Measurements from ENCODE around the gene ZFAND2A. TPM values are rescaled to one million over a fixed set of nuclear protein-coding genes. Genes with fewer than 3 reads are reported as not detected.
"Not testable (repeated sequence)": the region's sequence is repeated elsewhere in the genome, so short reads cannot be mapped to it uniquely, and the experiment has no call there.

ZFAND2A gene
- total RNA-seq, 1 experiment from 2014 or later, result 20.5 TPM

DNA sequence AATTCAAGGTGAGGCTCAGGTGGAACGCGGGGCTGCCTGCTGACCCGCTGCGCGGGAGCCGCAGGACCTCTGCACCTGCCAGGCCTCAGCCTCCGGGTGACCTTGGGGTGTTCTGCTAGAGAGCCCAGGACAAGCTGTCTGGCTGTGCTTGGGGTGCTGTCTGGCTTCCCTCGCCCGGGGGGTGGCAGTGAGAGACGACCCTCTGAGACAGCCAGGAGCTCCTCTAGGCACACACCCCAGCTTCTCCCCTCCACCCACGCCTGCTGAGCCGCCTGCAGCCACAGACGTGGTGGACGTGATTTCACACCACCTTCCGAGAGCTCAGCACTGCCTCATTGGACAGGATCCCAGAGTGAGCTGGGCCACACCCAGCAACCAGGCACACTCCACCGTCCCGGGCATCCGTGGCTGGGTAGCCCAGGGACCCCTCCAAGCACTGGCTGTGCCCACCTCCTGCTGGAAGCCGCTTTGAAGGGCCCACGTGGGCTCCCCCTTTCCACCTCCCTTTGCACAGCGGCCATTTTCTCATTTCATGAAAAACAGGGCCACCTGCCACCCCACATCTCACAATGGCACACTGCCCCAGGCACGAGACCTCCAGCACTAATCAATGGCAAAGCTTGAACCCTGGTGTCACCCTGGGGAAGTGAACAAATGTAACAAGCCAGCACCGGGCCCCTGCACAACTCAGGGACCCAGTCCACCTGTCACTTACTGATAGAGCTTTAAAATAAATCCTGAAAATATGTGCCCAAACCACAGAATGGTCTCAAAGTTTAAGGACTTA is 35.0 kb downstream of the ZFAND2A start:
- DNase-seq (ENCODE audit: low read depth), result no peak

DNA sequence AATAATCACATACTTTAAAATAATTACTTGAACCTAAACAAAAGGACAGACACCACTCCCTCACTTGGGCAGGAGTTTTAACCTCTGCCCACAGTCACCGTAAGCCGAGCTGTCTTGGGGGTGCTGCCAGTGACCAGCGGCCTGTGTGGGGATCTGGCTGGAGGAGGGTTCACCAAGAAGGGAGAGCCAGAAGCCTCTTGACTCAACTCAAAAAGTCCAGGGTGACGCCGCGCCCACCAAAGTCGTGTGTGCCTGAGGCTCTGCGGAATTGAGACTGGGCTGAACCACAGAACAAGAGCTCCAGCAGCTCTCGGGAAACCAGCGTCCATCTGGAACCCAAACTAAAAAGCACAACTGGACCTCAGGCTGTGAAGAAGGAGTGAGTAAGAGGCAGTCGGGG is 35.8 kb downstream of the ZFAND2A start:
- DNase-seq (ENCODE audit: low read depth), result peak; percentile 52

DNA sequence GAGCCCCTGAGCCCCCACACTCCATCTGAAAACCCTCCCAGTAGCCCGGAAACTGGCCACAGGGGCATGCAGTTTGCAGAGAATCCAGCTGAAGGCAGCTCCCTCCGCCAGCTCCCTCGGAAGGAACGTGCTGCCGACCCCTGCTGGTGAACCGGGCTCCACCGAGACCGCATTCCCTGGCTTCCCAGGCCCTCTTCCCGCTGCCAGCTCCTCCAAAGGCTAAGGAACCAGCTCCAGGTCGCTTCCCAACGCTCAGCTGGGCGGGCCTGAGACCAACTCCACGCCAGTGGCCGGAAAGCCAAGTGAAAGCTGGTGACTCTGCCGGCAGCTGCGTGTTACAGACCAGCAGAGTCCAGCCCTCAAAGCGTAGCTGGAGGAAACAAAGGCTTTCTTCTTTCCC is 36.3 kb downstream of the ZFAND2A start:
- DNase-seq (ENCODE audit: low read depth), result peak; percentile 89

- no peak for DNase-seq (ENCODE audit: low read depth)
Observed at GRCh38 chr7:1122832-1123501, 37.0 kb downstream of the ZFAND2A start.

GRCh38 chr7:1121886-1122831 is 37.8 kb downstream of the ZFAND2A start:
- DNase-seq (ENCODE audit: low read depth), result no peak

DNA sequence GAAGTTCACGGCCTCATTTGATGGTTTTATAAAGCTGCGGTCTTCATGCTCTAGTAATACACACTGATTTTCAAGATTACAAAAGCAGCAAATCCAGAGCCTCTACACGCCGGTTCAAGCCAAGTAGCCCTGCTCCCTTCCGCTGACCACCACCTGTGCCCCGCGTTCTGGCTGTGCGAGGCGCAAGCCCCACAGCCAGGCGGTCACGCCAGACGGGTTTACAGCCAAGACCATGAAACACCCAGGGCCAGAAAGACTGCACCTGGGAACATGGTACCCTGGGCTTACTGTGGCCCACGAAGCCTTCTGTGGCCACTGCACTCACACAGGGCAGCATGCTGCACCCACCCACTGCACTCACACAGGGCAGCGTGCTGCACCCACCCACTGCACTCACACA is 38.5 kb downstream of the ZFAND2A start:
- no peak for DNase-seq (ENCODE audit: low read depth)

GRCh38 chr7:1120791-1121190 is 39.2 kb downstream of the ZFAND2A start:
- DNase-seq (ENCODE audit: low read depth), result no peak

DNA sequence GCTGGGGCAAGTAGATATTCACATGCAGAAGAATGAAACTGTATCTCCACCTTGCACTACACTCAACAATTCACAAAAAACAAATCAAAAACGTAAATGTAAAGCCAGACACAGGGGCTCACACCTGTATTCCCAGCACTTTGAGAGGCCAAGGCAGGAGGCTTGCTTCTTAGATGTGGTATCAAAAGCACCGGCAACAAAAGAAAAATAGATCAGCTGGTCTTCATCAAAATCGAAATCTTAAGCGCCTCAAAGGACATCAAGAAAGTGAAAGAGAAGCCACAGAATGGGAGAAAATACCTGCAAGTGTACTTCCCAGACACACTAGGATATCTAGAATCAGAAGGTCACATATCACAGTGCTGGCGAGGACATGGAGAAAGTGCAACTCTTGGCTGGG is 40.8 kb downstream of the ZFAND2A start:
- no peak for DNase-seq (ENCODE audit: low read depth)

GRCh38 chr7:1117321-1117928 is 42.6 kb downstream of the ZFAND2A start:
- no peak for DNase-seq (ENCODE audit: low read depth)

- not testable (repeated sequence) for DNase-seq (ENCODE audit: low read depth)
Observed at GRCh38 chr7:1116383-1117008, 43.5 kb downstream of the ZFAND2A start.

DNA sequence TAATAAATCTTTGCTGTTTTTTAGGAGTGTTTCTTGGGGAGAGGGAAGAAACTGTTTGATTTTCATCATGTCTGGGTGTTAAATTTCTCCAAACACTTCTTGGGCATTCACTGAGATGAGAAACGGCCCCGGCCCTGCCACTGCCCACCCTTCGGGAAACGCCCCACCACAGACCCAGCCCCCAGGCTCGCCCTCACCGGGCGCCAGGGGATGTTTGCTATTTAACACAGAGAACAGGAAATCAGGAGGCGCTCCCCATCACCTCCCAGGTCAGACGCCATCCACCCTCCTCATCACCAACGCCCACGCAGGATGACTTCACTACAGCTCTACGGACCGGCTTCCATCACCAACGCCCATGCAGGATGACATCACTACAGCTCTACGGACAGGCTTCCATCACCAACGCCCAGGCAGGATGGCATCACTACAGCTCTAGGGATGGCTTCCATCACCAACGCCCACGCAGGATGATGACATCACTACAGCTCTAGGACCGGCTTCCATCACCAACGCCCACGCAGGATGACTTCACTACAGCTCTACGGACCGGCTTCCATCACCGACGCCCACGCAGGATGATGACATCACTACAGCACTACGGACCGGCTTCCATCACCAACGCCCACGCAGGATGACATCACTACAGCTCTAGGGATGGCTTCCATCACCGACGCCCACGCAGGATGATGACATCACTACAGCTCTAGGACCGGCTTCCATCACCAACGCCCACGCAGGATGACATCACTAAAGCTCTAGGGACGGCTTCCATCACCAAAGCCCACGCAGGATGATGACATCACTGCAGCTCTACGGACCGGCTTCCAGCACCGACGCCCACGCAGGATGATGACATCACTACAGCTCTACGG is 44.6 kb downstream of the ZFAND2A start:
- DNase-seq (ENCODE audit: low read depth), result not testable (repeated sequence)

GRCh38 chr7:1114505-1114904 is 45.5 kb downstream of the ZFAND2A start:
- no peak for DNase-seq (ENCODE audit: low read depth)

DNA sequence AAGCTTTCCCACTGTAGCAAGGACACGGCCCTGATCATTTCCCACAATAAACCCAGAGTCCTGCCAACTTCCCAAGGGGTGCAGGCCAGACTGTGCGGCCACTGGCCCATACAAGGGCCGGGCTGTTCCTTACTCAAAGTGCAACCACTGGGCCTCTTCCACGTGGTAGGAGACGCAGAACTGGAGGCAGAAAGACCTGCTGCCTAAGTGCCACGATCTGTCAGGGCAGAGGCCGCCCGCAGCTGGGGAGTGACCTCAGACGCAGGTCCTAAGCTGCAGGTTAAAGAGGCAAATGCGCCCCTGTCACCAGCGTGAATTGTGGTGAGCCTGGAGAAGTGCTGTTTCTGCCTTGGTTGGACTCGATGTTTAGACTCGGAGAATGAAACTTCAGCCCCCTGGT is 45.9 kb downstream of the ZFAND2A start:
- no peak for DNase-seq (ENCODE audit: low read depth)

DNA sequence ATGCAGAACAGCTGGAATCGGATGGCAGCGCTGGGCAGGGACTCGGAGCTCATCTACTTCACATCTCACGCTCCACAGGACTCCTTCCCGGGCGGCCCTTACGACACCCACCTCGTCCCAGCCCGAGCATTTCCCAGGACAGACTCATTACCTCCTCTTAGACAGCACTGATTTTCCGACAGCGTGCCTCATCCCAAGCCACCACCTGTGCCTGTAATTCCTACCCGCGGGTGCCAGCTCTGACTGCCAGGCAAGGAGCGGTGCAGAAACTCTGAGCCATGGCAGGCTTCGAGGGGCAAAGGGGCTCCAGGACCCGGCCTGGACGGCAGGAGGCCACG is 46.5 kb downstream of the ZFAND2A start:
- DNase-seq (ENCODE audit: low read depth), result no peak

DNA sequence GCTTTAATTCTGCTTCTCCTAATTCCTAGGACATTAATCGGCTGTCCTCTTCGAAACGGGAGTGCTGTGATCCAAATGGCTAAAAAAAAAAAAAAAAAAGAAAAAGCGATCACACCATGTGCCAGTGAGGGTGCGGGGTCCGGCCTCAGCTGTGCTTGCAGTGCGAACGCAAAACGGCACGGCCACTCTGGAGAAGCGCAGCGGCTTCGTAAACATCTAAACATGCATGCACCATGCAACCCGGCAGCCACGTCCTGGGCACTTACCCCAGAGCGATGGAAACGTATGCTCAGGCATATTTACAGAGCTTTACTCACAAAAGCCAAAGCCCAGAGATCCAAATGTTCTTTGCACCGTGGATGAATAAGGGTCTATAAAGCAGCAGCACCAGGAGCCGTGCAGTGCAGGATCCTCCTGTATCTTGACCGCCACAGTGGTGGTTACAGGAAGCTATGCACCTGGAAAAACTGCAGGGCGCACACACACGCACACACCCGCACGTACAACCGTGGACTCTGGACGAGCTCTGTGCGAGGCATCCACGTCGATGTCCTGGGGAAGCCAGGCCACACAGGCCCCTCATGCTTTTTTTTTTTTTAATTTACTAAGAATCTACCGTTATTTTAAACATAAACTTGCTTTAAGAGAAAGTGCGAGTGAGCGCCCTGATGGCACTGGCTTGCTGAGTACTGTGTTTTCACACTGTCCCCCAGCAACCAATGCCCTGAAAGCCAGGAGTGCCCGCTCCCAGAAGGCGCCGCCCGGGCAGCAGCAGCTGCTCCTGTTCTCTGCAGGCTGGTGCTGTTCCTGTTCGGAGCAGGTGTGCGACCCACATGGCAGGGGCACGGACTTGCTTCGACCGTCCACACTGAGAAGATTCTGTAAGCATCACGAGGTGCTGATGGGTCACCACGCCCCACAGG is 47.1 kb downstream of the ZFAND2A start:
- no peak for DNase-seq (ENCODE audit: low read depth)

DNA sequence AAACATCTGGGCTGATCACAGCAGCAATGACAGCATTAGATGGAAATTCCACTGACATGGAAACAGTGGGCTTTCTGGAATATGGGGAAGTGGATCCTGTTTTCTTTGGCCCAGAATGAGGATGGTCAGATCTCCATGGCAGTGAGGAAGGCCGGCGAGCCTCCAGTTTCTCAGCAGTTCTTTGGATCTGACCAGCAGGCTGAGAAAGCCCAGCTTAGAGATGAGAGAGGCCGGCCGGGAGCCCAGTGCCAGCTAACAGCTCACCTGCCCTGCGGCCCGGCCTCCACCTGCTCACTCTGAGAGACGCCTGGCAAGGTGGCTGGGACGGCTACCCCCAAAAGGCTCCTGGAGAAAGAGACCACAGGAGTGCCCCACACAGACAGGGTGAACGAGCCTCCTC is 47.9 kb downstream of the ZFAND2A start:
- no peak for DNase-seq (ENCODE audit: low read depth)

DNA sequence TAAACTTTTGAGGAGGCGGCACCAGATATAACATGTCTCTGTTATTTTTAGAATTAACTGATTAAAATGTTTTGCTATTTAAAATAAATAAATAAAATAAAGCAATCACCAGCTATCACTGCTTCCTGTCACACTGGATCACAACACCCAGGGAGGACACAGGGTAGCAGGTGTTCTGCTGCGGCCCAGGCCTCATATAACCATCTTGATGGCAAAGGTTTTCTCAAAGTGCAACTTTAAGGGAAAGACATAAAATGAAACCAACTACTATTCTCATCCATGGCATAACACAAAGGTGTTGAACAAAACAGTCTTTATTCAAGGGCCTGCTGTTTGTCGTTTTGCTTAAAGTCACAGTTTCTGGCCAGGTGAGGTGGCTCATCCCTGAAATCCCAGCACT is 48.8 kb downstream of the ZFAND2A start:
- DNase-seq (ENCODE audit: low read depth), result no peak

- DNase-seq (ENCODE audit: low read depth), result no peak
Observed at GRCh38 chr7:1110358-1110757, 49.6 kb downstream of the ZFAND2A start.

Data from LHCN-M2 (cell line).